K562 (cell line): Measurements from ENCODE around the gene NXN. TPM values are rescaled to one million over a fixed set of nuclear protein-coding genes. Genes with fewer than 3 reads are reported as not detected.

Experiments used
- ATAC-seq: fragments of 200-7000 bp; cut with Tn5 transposase; 3 replicates; pipeline ENCODE4 v1.9.1; 2020; ENCODE audit warnings: moderate library complexity
- BruUV-seq: library from RNA; stranded (reverse); fragments of 400-500 nt; replicated peaks from 2 replicates; lab custom pipeline; 2021; lab: Mats Ljungman, UMichigan
- CTCF ChIA-PET: fragments of 300-600 bp; formaldehyde crosslinking; extraction: SDS; loops from one replicate; lab custom pipeline; 2021; ENCODE audit warnings: low intra/inter-chr PET ratio; lab: Yijun Ruan, JAX
- POLR2A ChIA-PET: fragments of 300-600, 350-650 bp; sonication (Branson Sonifier 250); formaldehyde crosslinking; extraction: SDS; loops from one replicate; lab custom pipeline; 2021; ENCODE audit warnings: antibody characterized with exemption, inconsistent platforms; lab: Yijun Ruan, JAX
- DNase-seq, 4 experiments: peaks; one replicate each; pipeline versions ENCODE4 v3.0.0 to v3.0.0-alpha.2; 2011 to 2018; ENCODE audit warnings: low spot score in 3 of 4, mixed read lengths in 3 of 4; ENCODE audit errors: extremely low read depth in 1 of 4
- FAIRE-seq: peaks from 2 replicates; lab custom pipeline; 2011; peaks lifted over from hg19 to GRCh38; lab: Jason Lieb, UNC
- H2AFZ ChIP-seq: 2 replicates; pipeline ENCODE4 v1.6.0; 2011; ENCODE audit warnings: low read depth, low read length, control low read depth, inconsistent platforms
- H3K27ac ChIP-seq: fragments of 200-600 bp; 3 replicates; pipeline ENCODE4 v1.8.0; 2011; ENCODE audit warnings: low read depth, mild to moderate bottlenecking, control low read depth, inconsistent platforms, low read length, moderate library complexity, mixed read lengths; ENCODE audit errors: extremely low read depth
- H3K27me3 ChIP-seq, 2 experiments: fragments of 300-600 bp in 1 of 2; 2 replicates in 1 of 2; 3 replicates in 1 of 2; pipeline versions ENCODE4 v1.6.0 to v1.8.0; 2011; ENCODE audit warnings: inconsistent platforms in 2 of 2, low read length in 2 of 2, mild to moderate bottlenecking in 1 of 2, mixed read lengths in 1 of 2, moderate library complexity in 1 of 2; ENCODE audit not compliant: control insufficient read depth in 2 of 2, insufficient read depth in 2 of 2
- H3K36me3 ChIP-seq: fragments of 300-600 bp; 3 replicates; pipeline ENCODE4 v1.8.0; 2011; ENCODE audit warnings: mild to moderate bottlenecking, low read length, inconsistent platforms; ENCODE audit not compliant: control insufficient read depth, insufficient read depth
- H3K4me1 ChIP-seq, 2 experiments: fragments of 200-600 bp in 1 of 2; replicated peaks in 1 of 2; 2 replicates in 1 of 2; 3 replicates in 1 of 2; pipeline versions ENCODE4 v1.5.1 to v1.8.0; 2011; ENCODE audit warnings: inconsistent platforms in 2 of 2, low read length in 2 of 2, mild to moderate bottlenecking in 1 of 2, mixed read lengths in 1 of 2, moderate library complexity in 1 of 2; ENCODE audit not compliant: control insufficient read depth in 2 of 2, insufficient read depth in 2 of 2
- H3K4me2 ChIP-seq: 2 replicates; pipeline ENCODE4 v1.6.1; 2011; ENCODE audit warnings: low read length, control low read depth, inconsistent platforms, mixed read lengths; ENCODE audit not compliant: insufficient read depth
- H3K4me3 ChIP-seq: fragments of 200-600 bp; sonication (generic), shearing (Covaris generic); 2 replicates; pipeline ENCODE4 v1.5.1; 2016; ENCODE audit warnings: control low read depth, inconsistent platforms
- H3K79me2 ChIP-seq: fragments of 200-600 bp; 3 replicates; pipeline ENCODE4 v1.8.0; 2011; ENCODE audit warnings: low read length, inconsistent platforms; ENCODE audit not compliant: control insufficient read depth, insufficient read depth
- H3K9ac ChIP-seq, 2 experiments: 2 replicates each; pipeline versions ENCODE4 v1.6.0 to v1.6.1; 2011; ENCODE audit warnings: low read depth in 2 of 2, low read length in 2 of 2, control low read depth in 1 of 2, inconsistent platforms in 1 of 2, mild to moderate bottlenecking in 1 of 2, mixed read lengths in 1 of 2; ENCODE audit not compliant: insufficient read depth in 1 of 2
- H3K9me1 ChIP-seq: one replicate; pipeline ENCODE4 v1.6.0; 2011; ENCODE audit warnings: inconsistent platforms, mild to moderate bottlenecking, low read length, moderate library complexity; ENCODE audit not compliant: control insufficient read depth, insufficient read depth
- H3K9me3 ChIP-seq: replicated peaks from 2 replicates; pipeline ENCODE4 v1.5.1; 2011; ENCODE audit warnings: low read depth, low read length, inconsistent platforms; ENCODE audit not compliant: control insufficient read depth, insufficient read depth
- H4K20me1 ChIP-seq: replicated peaks from 2 replicates; pipeline ENCODE4 v1.6.1; 2011; ENCODE audit warnings: low read length, inconsistent platforms, mixed read lengths; ENCODE audit not compliant: control insufficient read depth, insufficient read depth
- CBX1 ChIP-seq: sonication (generic); IDR thresholded peaks from 2 replicates; pipeline ENCODE4 v1.6.1; 2016; ENCODE audit warnings: antibody characterized with exemption, low read depth, mild to moderate bottlenecking
- CBX3 ChIP-seq, 2 experiments: IDR thresholded peaks; 1 replicate in 1 of 2; 2 replicates in 1 of 2; pipeline ENCODE4 v1.6.1; 2012; ENCODE audit warnings: inconsistent platforms in 2 of 2, low read length in 2 of 2, borderline replicate concordance in 1 of 2, control low read depth in 1 of 2
- CTBP1 ChIP-seq: fragments of 450-650 bp; IDR thresholded peaks from 2 replicates; pipeline ENCODE4 v1.6.1; 2016; ENCODE audit warnings: borderline replicate concordance
- ELF1 ChIP-seq: fragments of 200-800 bp; sonication (Bioruptor generic); IDR thresholded peaks from 2 replicates; pipeline ENCODE4 v1.6.1; 2016; ENCODE audit warnings: missing genetic modification characterization, missing compliant biosample characterization
- MEIS2 ChIP-seq: fragments of 450-650 bp; IDR thresholded peaks from 2 replicates; pipeline ENCODE4 v1.6.1; 2014; ENCODE audit warnings: mild to moderate bottlenecking; ENCODE audit not compliant: partially characterized antibody
- WGBS: fragments of 100-300 bp; shearing (Covaris generic); methylation state at CpG from one replicate; pipeline ENCODE4 v1.1.6; 2016; ENCODE audit warnings: low coverage, mixed read lengths; ENCODE audit not compliant: insufficient coverage; ENCODE audit errors: missing lambda C conversion rate; 5-methylcytosine and 5-hydroxymethylcytosine counted together
- in situ Hi-C: fragments of 300-500 bp; cut with MboI; formaldehyde crosslinking; loops from 4 replicates; pipeline ENCODE4 v1.15.0; 2018; ENCODE audit warnings: inconsistent platforms, mixed read lengths
- intact Hi-C: fragments of 100-400 bp; cut with micrococcal nuclease; formaldehyde crosslinking; loops from 2 replicates; pipeline ENCODE4 v1.14.2; 2022
- polyA plus RNA-seq, 8 experiments: library from polyadenylated mRNA; depleted of rRNA in 4 of 8; stranded (reverse) in 5 of 8; unstranded in 3 of 8; fragments of >200 nt; fragmentation: Nextera tagmentation in 2 of 8; fragmentation: Illumina TruSeq in 1 of 8; extraction: Ambion mirVana in 2 of 8; extraction: Trizol in 1 of 8; gene quantifications; 2 replicates each; pipeline versions ENCODE4 v1.2.1 to v1.2.3, GENCODE V29; 2011 to 2014; ENCODE audit warnings: inconsistent platforms in 1 of 8, missing spikeins in 1 of 8
- total RNA-seq, 7 experiments: library from RNA; depleted of rRNA in 6 of 7; stranded (reverse); fragments of >200 nt in 6 of 7; fragmentation: Illumina TruSeq in 2 of 7; extraction: Trizol in 2 of 7; gene quantifications; 2 replicates each; pipeline versions ENCODE4 v1.2.1 to v1.2.3, GENCODE V29; 2011 to 2021; ENCODE audit warnings: low replicate concordance in 1 of 7
- TF ChIP-seq, protein P1 (sequence below): fragments of 250-450 bp; sonication (Bioruptor Pico); IDR thresholded peaks from 2 replicates; pipeline ENCODE4 v1.4.0; 2020; ENCODE audit warnings: mild to moderate bottlenecking, moderate library complexity
- TF ChIP-seq, protein P2 (sequence below): fragments of 450-650 bp; IDR thresholded peaks from 2 replicates; pipeline ENCODE4 v1.6.1; 2016

Gene NXN
- total and polyA plus RNA-seq, 9 of the 15 experiments (the other 6 are each of a cell fraction or from before 2014, with no cell fraction given), result 0.08 to 0.39 (median 0.29) TPM; not detected in 5

DNA sequence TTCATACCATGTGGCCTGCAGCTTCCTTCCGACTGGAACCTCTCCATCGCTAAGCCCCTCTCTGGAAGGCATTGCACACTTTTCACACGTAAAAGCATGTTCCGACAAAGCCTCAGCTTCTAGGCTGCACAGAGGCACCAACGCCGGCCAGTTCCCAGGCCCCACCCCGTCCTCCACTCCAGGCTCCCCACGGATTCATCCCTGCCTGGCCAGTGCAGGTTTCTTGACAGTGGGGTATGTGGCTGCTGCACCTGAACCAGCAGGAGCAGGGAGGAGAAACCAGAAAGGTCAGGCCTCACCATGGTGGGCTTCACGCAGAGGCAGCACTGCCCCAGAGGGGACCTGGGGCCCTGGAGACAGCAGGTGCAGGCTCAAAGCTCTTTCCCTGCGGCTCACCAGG lies 31.6 kb upstream of the NXN start:
- POLR2A ChIA-PET, result interaction anchor here (0.7 kb wide), 1 partner anchor 15 kb away, joined by 4 read pairs; no protein-coding TSS in a partner anchor
- Histone ChIP-seq H2AFZ (no peak overlapping the region), H3K79me2 (no peaks in the 10 kb centered on the region), H3K9ac (no peak overlapping the region), H4K20me1 (no peaks in the 10 kb centered on the region), H3K9me1 (no peaks in the 10 kb centered on the region), H3K27me3 (peaks cover 0 to 39% of the 10 kb centered on the region in 2 experiments; a peak in 2 of 5 replicates), H3K27ac (no peak overlapping the region), H3K4me3 (no peak overlapping the region), H3K4me2 (no peak overlapping the region), H3K4me1 (peaks cover 0 to 19% of the 10 kb centered on the region in 2 experiments; a peak in 2 of 5 replicates), H3K36me3 (no peaks in the 10 kb centered on the region), H3K9me3 (no peaks in the 10 kb centered on the region)
- WGBS, result 6% methylated on average over 6 of the region's 10 CpGs
- in situ Hi-C loops, result no loop called here
- FAIRE-seq, result no peak
- TF ChIP-seq CBX1 (no peak), CBX3 (IDR thresholded peaks at IDR 0.05; ENCODE audit: borderline replicate concordance in 1 of 2, low read length in 2 of 2) (no peak)
- intact Hi-C loops, result no loop called here
- no peak for ATAC-seq
- CTCF ChIA-PET, result no interaction called here
- no TSS peak for BruUV-seq
- DNase-seq, result no peak

DNA sequence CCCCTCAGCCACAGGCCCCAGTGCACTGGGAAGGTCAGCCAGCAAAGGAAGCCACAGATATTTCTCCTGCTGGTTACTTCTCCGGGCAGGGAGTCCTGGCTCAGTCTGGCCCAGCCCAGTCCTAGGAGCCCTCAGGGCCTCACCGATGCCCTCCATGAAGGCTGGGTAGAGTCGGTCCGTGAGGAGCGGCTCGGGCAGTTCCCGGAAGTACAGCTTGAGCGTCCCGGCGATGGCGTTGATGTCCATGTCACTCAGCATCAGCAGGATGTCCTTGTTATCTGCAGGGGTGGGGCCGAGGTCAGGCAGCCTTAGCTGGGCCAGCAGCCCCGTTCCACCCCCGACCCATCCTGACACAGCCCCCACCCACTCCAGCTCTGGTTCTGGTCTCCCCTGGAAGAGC lies 31.0 kb upstream of the NXN start:
- Histone ChIP-seq H3K9me3 (no peaks in the 10 kb centered on the region), H3K4me1 (peaks cover 0 to 24% of the 10 kb centered on the region in 2 experiments; a peak in 2 of 5 replicates), H4K20me1 (no peaks in the 10 kb centered on the region), H3K36me3 (no peaks in the 10 kb centered on the region), H3K4me2 (no peak overlapping the region), H2AFZ (no peak overlapping the region), H3K9me1 (no peaks in the 10 kb centered on the region), H3K79me2 (no peaks in the 10 kb centered on the region), H3K9ac (peak overlapping the region in 1 of 2 experiments; percentile 72; a peak in 1 of 4 replicates), H3K27me3 (peaks cover 0 to 39% of the 10 kb centered on the region in 2 experiments; a peak in 2 of 5 replicates), H3K4me3 (no peak overlapping the region), H3K27ac (no peak overlapping the region)
- ChIA-PET CTCF (no interaction called here), POLR2A (interaction anchor here (0.6 to 0.7 kb wide), 2 partner anchors 11 to 16 kb away, joined by 4 to 5 read pairs; no protein-coding TSS in a partner anchor)
- intact Hi-C loops, result no loop called here
- BruUV-seq, result no TSS peak
- in situ Hi-C loops, result no loop called here
- no peak for FAIRE-seq
- WGBS, result 2% methylated on average over 13 of the region's 14 CpGs
- DNase-seq, result peak; percentile 16 to 49 (median 42)
- ATAC-seq, result peak; percentile 66
- TF ChIP-seq ELF1 (tag) (0 out of 2 replicates have a peak, but pooled peaks have one; percentile 21), MEIS2 (peak; percentile 60), CTBP1 (peak; percentile 40; the same call in 1 of the 2 replicates)
- TF ChIP-seq, protein P1, sequence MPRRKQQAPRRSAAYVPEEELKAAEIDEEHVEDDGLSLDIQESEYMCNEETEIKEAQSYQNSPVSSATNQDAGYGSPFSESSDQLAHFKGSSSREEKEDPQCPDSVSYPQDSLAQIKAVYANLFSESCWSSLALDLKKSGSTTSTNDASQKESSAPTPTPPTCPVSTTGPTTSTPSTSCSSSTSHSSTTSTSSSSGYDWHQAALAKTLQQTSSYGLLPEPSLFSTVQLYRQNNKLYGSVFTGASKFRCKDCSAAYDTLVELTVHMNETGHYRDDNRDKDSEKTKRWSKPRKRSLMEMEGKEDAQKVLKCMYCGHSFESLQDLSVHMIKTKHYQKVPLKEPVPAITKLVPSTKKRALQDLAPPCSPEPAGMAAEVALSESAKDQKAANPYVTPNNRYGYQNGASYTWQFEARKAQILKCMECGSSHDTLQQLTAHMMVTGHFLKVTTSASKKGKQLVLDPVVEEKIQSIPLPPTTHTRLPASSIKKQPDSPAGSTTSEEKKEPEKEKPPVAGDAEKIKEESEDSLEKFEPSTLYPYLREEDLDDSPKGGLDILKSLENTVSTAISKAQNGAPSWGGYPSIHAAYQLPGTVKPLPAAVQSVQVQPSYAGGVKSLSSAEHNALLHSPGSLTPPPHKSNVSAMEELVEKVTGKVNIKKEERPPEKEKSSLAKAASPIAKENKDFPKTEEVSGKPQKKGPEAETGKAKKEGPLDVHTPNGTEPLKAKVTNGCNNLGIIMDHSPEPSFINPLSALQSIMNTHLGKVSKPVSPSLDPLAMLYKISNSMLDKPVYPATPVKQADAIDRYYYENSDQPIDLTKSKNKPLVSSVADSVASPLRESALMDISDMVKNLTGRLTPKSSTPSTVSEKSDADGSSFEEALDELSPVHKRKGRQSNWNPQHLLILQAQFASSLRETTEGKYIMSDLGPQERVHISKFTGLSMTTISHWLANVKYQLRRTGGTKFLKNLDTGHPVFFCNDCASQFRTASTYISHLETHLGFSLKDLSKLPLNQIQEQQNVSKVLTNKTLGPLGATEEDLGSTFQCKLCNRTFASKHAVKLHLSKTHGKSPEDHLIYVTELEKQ, result no peak
- TF ChIP-seq, protein P2, sequence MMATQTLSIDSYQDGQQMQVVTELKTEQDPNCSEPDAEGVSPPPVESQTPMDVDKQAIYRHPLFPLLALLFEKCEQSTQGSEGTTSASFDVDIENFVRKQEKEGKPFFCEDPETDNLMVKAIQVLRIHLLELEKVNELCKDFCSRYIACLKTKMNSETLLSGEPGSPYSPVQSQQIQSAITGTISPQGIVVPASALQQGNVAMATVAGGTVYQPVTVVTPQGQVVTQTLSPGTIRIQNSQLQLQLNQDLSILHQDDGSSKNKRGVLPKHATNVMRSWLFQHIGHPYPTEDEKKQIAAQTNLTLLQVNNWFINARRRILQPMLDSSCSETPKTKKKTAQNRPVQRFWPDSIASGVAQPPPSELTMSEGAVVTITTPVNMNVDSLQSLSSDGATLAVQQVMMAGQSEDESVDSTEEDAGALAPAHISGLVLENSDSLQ, result peak; percentile 74
